Midbrain (tissue), 1 donor: ENCODE measurements around the gene TRAF2.

Experiments
- DNase-seq: peaks from one replicate; lab custom pipeline; 2025; lab: John Stamatoyannopoulos, UW

Gene TRAF2

GRCh38 chr9:136913701-136914438 lies 27.6 kb downstream of the TRAF2 start:
- no peak for DNase-seq

DNA sequence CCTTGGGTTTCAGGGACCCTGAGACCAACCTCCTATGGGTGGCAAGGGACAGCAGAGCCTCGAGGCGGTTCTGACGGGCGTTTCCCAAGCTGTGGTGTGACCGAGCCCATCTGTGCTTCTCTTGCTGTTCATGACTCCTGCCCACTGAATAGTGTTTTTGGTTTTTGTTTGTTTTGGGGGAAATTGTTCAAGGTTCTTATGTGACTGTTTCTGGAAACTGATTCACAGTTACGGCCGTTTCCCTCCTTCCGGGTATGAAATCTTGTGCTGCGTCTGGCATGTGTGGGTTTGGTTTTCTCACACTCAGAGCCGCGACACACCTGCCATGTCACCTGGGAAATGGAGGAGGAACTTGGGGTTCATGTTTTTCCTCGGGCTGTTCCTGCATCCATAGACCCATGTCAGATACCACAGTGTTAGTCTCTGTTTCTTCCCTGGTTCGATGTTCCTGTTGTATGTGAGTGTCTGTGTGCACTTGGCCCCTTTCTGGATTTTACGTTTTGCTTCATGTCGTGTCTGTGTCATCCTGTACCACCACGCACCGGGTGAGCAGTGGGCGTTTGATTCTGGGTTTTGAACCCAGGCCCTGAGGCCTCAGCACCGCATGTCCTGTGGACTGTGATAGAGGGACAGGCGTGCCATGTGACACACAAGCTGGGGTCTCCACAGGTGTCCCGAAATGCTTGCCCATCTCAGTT lies 29.5 kb downstream of the TRAF2 start:
- no peak for DNase-seq

DNA sequence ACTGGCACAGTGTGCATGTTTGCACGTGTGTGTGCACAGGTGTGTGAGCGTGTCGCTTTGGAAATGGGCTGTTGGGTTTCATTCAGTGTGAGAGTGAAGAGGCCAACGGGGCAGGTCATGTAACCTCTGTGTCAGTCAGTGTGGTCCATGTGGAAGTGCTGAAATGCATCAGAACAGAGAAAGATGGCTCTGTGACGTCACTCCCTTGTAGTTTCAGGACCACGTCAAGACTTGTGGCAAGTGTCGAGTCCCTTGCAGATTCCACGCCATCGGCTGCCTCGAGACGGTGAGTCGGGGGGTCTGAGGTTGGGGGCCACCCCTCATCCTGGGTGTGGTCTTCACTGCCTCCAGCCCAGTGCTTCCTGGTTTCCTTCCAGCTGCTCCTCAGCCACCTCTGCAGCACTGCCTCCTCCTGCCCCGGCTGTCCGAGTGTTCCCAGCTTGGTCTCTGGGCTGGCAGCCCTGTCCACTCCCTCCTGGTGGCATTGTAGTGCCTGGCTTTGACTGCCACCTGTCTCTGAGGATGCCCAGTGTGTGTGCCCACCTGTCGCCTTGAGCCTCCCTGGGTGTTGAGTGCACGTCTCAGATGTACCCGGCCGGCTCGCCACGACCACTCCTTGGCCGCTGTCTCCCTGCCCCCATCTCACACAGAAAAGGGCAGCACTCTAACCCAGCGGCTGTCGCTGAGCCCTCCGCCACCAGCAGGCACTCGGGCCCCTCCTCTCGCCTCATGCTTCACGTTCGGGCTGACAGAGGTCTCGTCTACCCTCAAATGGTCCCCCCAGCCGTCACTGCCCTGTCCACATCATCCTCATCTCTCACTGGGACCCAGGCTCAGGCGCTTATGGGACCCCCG lies 30.2 kb downstream of the TRAF2 start:
- DNase-seq: no peak

DNA sequence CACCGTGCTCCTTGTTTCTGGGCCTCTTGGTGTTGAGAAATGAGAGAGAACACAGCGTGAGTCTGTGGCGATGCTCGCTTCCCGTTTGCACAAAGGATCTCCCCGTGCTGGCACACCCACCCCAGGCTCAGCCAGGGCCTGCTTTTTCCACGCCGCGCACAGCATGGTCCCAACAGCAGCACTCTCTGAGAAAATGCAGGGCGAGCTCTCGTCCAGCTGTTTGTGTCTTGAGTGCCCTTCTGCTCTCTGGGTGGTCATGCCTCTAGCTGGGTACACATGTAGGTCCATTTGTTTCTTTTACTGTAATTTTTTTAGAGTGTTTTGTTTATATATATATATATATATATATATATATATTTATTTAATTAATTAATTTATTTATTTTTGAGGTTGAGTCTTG lies 31.6 kb downstream of the TRAF2 start:
- no peak for DNase-seq

DNA sequence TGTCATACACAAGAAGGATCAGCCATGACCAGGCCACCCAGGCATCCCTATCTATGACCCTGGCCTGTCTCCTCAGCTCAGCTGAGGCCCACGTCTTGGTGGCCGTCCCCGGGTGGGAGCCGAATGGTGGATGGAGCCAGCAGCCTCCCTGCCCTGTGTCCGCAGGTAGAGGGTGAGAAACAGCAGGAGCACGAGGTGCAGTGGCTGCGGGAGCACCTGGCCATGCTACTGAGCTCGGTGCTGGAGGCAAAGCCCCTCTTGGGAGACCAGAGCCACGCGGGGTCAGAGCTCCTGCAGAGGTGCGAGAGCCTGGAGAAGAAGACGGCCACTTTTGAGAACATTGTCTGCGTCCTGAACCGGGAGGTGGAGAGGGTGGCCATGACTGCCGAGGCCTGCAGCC lies 33.8 kb downstream of the TRAF2 start:
- no peak for DNase-seq

- DNase-seq: no peak
Measured at GRCh38 chr9:136920734-136921231, 34.5 kb downstream of the TRAF2 start.

DNA sequence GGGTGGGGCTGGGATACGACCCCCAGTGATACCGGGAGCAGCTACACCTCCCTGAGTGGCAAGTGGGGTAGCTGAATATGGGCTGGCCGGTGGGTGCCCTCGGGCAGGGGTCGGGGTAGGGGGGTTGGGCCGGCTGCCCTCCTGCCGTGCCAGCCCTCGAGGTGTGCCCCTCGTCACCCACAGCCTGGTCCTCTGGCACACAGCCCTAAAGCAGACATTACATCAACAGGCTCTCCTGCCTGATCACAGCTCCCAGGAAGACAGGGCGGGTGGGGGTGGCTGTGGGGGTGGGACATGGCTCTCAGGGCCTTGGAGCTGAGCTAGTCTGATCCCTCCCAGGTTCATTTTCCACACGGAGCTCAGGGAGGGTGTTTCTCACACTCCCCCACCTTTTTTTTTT lies 35.0 kb downstream of the TRAF2 start:
- DNase-seq: no peak

DNA sequence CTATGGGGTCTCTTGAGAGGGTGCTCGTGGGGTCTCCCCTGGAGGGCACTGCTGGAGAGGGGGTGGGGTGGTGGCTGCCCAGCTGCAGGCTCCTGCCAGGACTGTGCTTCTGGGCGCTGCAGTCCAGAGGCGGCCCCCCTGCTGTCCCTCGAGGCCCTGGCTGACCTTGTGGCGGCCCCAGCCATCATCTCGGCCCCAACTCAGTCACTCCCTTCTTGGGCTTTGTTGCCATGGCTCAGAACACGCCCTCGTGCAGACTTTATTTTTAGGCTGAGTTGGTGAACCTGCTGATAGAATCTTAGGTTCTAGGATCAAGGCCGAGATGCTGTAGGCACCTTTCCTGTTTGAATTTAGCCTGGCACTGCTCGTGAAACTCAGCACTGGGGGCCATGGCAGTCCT lies 35.4 kb downstream of the TRAF2 start:
- no peak for DNase-seq

DNA sequence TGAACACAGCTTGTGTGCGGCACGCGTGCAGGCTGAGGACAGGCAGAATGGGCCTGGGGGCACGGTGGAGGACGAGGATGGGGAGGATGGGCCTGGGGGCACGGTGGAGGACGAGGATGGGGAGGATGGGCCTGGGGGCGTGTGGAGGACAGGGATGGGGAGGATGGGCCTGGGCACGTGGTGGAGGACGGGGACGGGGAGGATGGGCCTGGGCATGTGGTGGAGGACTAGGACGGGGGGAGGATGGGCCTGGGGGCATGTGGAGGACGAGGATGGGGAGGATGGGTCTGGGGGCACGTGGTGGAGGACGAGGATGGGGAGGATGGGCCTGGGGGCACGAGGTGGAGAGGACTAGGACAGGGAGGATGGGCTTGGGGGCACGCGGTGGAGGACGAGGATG lies 36.2 kb downstream of the TRAF2 start:
- DNase-seq: no peak

DNA sequence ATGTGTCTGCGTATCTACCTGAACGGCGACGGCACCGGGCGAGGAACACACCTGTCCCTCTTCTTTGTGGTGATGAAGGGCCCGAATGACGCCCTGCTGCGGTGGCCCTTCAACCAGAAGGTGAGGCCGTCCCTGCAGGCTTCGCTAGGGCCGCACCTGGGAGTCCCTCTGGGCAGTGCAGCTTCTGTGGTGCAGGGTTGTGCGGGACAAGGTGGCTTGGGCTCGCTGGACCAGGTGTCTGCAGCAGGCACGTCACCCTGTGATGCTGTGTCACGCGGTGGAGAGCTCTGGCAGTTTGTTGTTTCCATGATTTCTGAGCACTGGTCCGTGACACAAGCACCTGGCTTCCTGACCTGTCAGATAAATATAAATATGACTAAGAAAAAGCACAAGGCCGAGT lies 37.6 kb downstream of the TRAF2 start:
- DNase-seq: no peak

GRCh38 chr9:136925414-136926153 lies 39.3 kb downstream of the TRAF2 start:
- DNase-seq: no peak

GRCh38 chr9:136926154-136926704 lies 39.9 kb downstream of the TRAF2 start:
- DNase-seq: no peak

- DNase-seq: no peak
Measured at GRCh38 chr9:136926749-136927148, 40.4 kb downstream of the TRAF2 start.

GRCh38 chr9:136927343-136928271 lies 41.3 kb downstream of the TRAF2 start:
- no peak for DNase-seq

- no peak for DNase-seq
Measured at GRCh38 chr9:136928591-136928990, 42.3 kb downstream of the TRAF2 start.

- DNase-seq: no peak
Measured at GRCh38 chr9:136930014-136930413, 43.7 kb downstream of the TRAF2 start.

- no peak for DNase-seq
Measured at GRCh38 chr9:136931611-136932130, 45.4 kb downstream of the TRAF2 start.

DNA sequence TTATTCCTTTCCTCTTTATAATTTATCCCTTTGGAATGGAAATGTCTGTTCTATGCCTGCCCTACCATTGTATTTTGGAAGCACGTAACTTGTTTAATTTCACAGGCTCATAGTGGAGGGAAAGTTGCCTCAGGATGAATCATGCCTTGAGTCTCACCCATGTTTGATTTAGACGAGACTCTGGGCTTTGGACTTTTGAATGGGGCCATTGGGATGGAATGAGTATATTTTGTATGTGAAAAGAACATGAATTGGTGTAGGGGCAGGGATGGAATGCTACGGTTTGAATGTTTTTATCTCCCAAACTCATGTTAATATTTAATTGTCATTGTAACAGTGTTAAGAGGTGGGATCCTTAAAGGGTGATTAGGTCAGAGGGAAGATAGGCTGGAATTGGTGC lies 48.0 kb downstream of the TRAF2 start:
- DNase-seq: no peak

- no peak for DNase-seq
Measured at GRCh38 chr9:136935651-136936050, 49.3 kb downstream of the TRAF2 start.

DNA sequence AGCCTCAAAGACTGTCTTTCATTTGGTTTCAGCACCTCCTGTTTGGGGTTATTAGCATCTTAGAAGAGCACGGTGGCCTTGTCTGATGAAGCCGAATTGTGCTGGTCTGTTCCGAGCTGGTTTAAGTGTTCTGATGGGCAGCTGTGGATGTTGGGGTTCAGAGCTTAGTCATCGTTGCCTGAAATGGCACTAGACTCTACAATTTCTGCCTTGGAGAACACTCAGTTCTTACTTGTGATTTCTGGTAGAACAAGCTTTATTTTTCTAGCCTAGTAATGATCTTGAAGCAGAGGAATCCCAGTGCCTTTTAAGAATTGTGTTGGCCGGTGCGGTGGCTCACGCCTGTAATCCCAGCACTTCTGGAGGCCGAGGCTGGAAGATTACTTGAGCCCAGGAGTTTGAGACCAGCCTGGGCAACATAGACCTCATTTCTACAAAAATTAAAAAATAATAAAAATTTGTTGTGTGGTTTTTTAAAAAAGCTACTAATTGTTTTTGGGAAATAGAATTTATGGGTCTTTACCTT lies 50.4 kb downstream of the TRAF2 start:
- DNase-seq: peak; percentile 30
